ENCODE measurements around the gene SHROOM4. TPM values are rescaled to one million over a fixed set of nuclear protein-coding genes. Genes with fewer than 3 reads are reported as not detected.
A peak's percentile ranks its signal among the peaks of the same experiment; 100 is the strongest.

The SHROOM4 gene
- polyA plus RNA-seq, 1 experiment, result 0.59 TPM

- DNase-seq (ENCODE audit: low read depth), result no peak
- no peak for TF ChIP-seq CTCF (IDR thresholded peaks at IDR 0.05; ENCODE audit: insufficient read depth, low read depth, low read length)
- ChIA-PET CTCF (interaction anchor here (2.0 kb wide), 1 partner anchor 8 kb away, joined by 6 read pairs; no protein-coding TSS in a partner anchor), POLR2A (no interaction called here)
- Histone ChIP-seq H3K27me3 (ENCODE audit: control insufficient read depth, insufficient read depth, low read length) (no peaks in the 10 kb centered on the region), H3K36me3 (ENCODE audit: control insufficient read depth, insufficient read depth, low read length) (no peaks in the 10 kb centered on the region), H3K4me3 (ENCODE audit: low read depth, low read length) (no peak overlapping the region)
Measured at GRCh38 chrX:50756276-50756675, 57.7 kb downstream of the SHROOM4 start.

- ChIA-PET CTCF (interaction anchor here (1.6 to 1.7 kb wide), 2 partner anchors 153 to 708 kb away, joined by 4 to 6 read pairs; no protein-coding TSS in a partner anchor), POLR2A (no interaction called here)
- no peak for DNase-seq (ENCODE audit: low read depth)
- Histone ChIP-seq H3K27me3 (ENCODE audit: control insufficient read depth, insufficient read depth, low read length) (no peaks in the 10 kb centered on the region), H3K4me3 (ENCODE audit: low read depth, low read length) (no peak overlapping the region), H3K36me3 (ENCODE audit: control insufficient read depth, insufficient read depth, low read length) (no peaks in the 10 kb centered on the region)
- no peak for TF ChIP-seq CTCF (IDR thresholded peaks at IDR 0.05; ENCODE audit: insufficient read depth, low read depth, low read length)
Measured at GRCh38 chrX:50751091-50751490, 62.9 kb downstream of the SHROOM4 start.

GRCh38 chrX:50747471-50747900, 66.5 kb downstream of the SHROOM4 start:
- TF ChIP-seq CTCF (IDR thresholded peaks at IDR 0.05; ENCODE audit: insufficient read depth, low read depth, low read length), result peak; percentile 65
- H3K36me3 ChIP-seq (ENCODE audit: control insufficient read depth, insufficient read depth, low read length), result no peaks in the 10 kb centered on the region
- no peak overlapping the region for H3K4me3 ChIP-seq (ENCODE audit: low read depth, low read length)
- H3K27me3 ChIP-seq (ENCODE audit: control insufficient read depth, insufficient read depth, low read length), result no peaks in the 10 kb centered on the region
- ChIA-PET POLR2A (no interaction called here), CTCF (interaction anchor here (0.6 to 1.9 kb wide), 9 partner anchors 10 to 241 kb away, joined by 3 to 6 read pairs (median 3); no protein-coding TSS in a partner anchor)
- DNase-seq (ENCODE audit: low read depth), result peak; percentile 53

- ChIA-PET POLR2A (no interaction called here), CTCF (no interaction called here)
- H3K36me3 ChIP-seq (ENCODE audit: control insufficient read depth, insufficient read depth, low read length), result no peaks in the 10 kb centered on the region
- TF ChIP-seq CTCF (IDR thresholded peaks at IDR 0.05; ENCODE audit: insufficient read depth, low read depth, low read length), result no peak
- no peak for DNase-seq (ENCODE audit: low read depth)
- no peak overlapping the region for H3K4me3 ChIP-seq (ENCODE audit: low read depth, low read length)
- H3K27me3 ChIP-seq (ENCODE audit: control insufficient read depth, insufficient read depth, low read length), result no peaks in the 10 kb centered on the region
Measured at GRCh38 chrX:50736656-50737055, 77.3 kb downstream of the SHROOM4 start.

- no peak for DNase-seq (ENCODE audit: low read depth)
- H3K27me3 ChIP-seq (ENCODE audit: control insufficient read depth, insufficient read depth, low read length), result no peaks in the 10 kb centered on the region
- H3K36me3 ChIP-seq (ENCODE audit: control insufficient read depth, insufficient read depth, low read length), result no peaks in the 10 kb centered on the region
- ChIA-PET POLR2A (no interaction called here), CTCF (no interaction called here)
- no peak for TF ChIP-seq CTCF (IDR thresholded peaks at IDR 0.05; ENCODE audit: insufficient read depth, low read depth, low read length)
- H3K4me3 ChIP-seq (ENCODE audit: low read depth, low read length), result no peak overlapping the region
Measured at GRCh38 chrX:50726296-50726695, 87.7 kb downstream of the SHROOM4 start.

Measured in BJ (cell line).